Neural cell (in vitro differentiated cells): ENCODE data around the gene RCBTB2. TPM values are rescaled to one million over a fixed set of nuclear protein-coding genes. Genes with fewer than 3 reads are reported as not detected.

Experiments used
- H2AFZ ChIP-seq: fragments of 200-600, 300-800 bp; sonication (generic), shearing (Covaris generic); 2 replicates; pipeline ENCODE4 v1.6.0; 2014; ENCODE audit warnings: low read depth, mild to moderate bottlenecking, antibody characterized with exemption, low read length, moderate library complexity
- H3F3A ChIP-seq: fragments of 200-600 bp; shearing (Covaris generic); 2 replicates; pipeline ENCODE4 v1.6.1; 2016; ENCODE audit warnings: mild to moderate bottlenecking, moderate library complexity, mixed read lengths, antibody characterized with exemption, low read length; ENCODE audit not compliant: insufficient read depth, poor library complexity, severe bottlenecking
- H3K27ac ChIP-seq: fragments of 200-600, 300-800 bp; sonication (generic), shearing (Covaris generic); 2 replicates; pipeline ENCODE4 v1.5.1; 2014; ENCODE audit warnings: mild to moderate bottlenecking, low read length, moderate library complexity
- H3K27me3 ChIP-seq: fragments of 300-800, 200-600 bp; sonication (generic), shearing (Covaris generic); 2 replicates; pipeline ENCODE4 v1.6.0; 2014; ENCODE audit warnings: mild to moderate bottlenecking, low read depth, low read length, moderate library complexity; ENCODE audit not compliant: insufficient read depth
- H3K36me3 ChIP-seq: fragments of 300-800, 200-600 bp; sonication (generic), shearing (Covaris generic); 2 replicates; pipeline ENCODE4 v1.5.1; 2014; ENCODE audit warnings: mild to moderate bottlenecking, antibody characterized with exemption, low read length, moderate library complexity; ENCODE audit not compliant: insufficient read depth
- H3K4me2 ChIP-seq: fragments of 300-800, 200-600 bp; sonication (generic), shearing (Covaris generic); 2 replicates; pipeline ENCODE4 v1.6.0; 2014; ENCODE audit warnings: mild to moderate bottlenecking, low read length
- H3K4me3 ChIP-seq: fragments of 300-800, 200-600 bp; sonication (generic), shearing (Covaris generic); 2 replicates; pipeline ENCODE4 v1.5.1; 2014; ENCODE audit warnings: mild to moderate bottlenecking, low read length, moderate library complexity
- H3K79me2 ChIP-seq: fragments of 200-600 bp; shearing (Covaris generic); replicated peaks from 2 replicates; pipeline ENCODE4 v1.6.0; 2014; ENCODE audit warnings: mild to moderate bottlenecking, low read length, moderate library complexity; ENCODE audit not compliant: insufficient read depth
- H3K9ac ChIP-seq: fragments of 300-800, 200-600 bp; sonication (generic), shearing (Covaris generic); 2 replicates; pipeline ENCODE4 v1.6.1; 2016; ENCODE audit warnings: mild to moderate bottlenecking, low read length, mixed read lengths
- H3K9me2 ChIP-seq: fragments of 200-600 bp; shearing (Covaris generic); 2 replicates; pipeline ENCODE4 v1.6.1; 2016; ENCODE audit warnings: mild to moderate bottlenecking, low read length, mixed read lengths; ENCODE audit not compliant: insufficient read depth
- H3K9me3 ChIP-seq: fragments of 200-600, 300-800 bp; sonication (generic), shearing (Covaris generic); 2 replicates; pipeline ENCODE4 v1.6.1; 2016; ENCODE audit warnings: mild to moderate bottlenecking, mixed run types, low read length, moderate library complexity, mixed read lengths
- H4K20me1 ChIP-seq: fragments of 200-600 bp; shearing (Covaris generic); 2 replicates; pipeline ENCODE4 v1.6.1; 2016; ENCODE audit warnings: mild to moderate bottlenecking, mixed run types; ENCODE audit not compliant: insufficient read depth
- CTCF ChIP-seq: fragments of 450-650 bp; IDR thresholded peaks from 2 replicates; pipeline ENCODE4 v1.5.1; 2014; ENCODE audit warnings: antibody characterized with exemption, mild to moderate bottlenecking, moderate library complexity; ENCODE audit not compliant: poor library complexity, severe bottlenecking
- EP300 ChIP-seq: fragments of 450-650 bp; conservative IDR thresholded peaks from 2 replicates; pipeline ENCODE4 v1.6.1; 2014; ENCODE audit warnings: antibody characterized with exemption, mild to moderate bottlenecking, moderate library complexity; ENCODE audit not compliant: poor library complexity, severe bottlenecking
- EZH2 ChIP-seq: fragments of 200-600, 300-800 bp; shearing (Covaris generic), sonication (generic); IDR thresholded peaks from 2 replicates; pipeline ENCODE4 v1.6.1; 2014; ENCODE audit warnings: antibody characterized with exemption, low read length, borderline replicate concordance, mild to moderate bottlenecking; ENCODE audit not compliant: insufficient read depth, poor library complexity, severe bottlenecking
- MXI1 ChIP-seq: fragments of 450-650 bp; conservative IDR thresholded peaks from 2 replicates; pipeline ENCODE4 v1.6.1; 2014; ENCODE audit warnings: antibody characterized with exemption, mild to moderate bottlenecking; ENCODE audit not compliant: poor library complexity, severe bottlenecking
- POLR2AphosphoS5 ChIP-seq: IDR thresholded peaks from 2 replicates; pipeline ENCODE4 v1.6.1; 2012
- RAD21 ChIP-seq: fragments of 450-650 bp; conservative IDR thresholded peaks from 2 replicates; pipeline ENCODE4 v1.6.1; 2014; ENCODE audit warnings: antibody characterized with exemption, mild to moderate bottlenecking, moderate library complexity
- REST ChIP-seq: IDR thresholded peaks from 2 replicates; pipeline ENCODE4 v1.6.1; 2012; ENCODE audit warnings: borderline replicate concordance
- SMC3 ChIP-seq: fragments of 450-650 bp; conservative IDR thresholded peaks from 2 replicates; pipeline ENCODE4 v1.6.1; 2014; ENCODE audit warnings: antibody characterized with exemption, mild to moderate bottlenecking, moderate library complexity; ENCODE audit not compliant: poor library complexity
- TAF1 ChIP-seq: IDR thresholded peaks from 2 replicates; pipeline ENCODE4 v1.6.1; 2012; ENCODE audit warnings: low read depth
- polyA plus RNA-seq: library from polyadenylated mRNA; depleted of rRNA; stranded (reverse); fragments of >200 nt; gene quantifications from 2 replicates; pipeline ENCODE4 v1.2.3, GENCODE V29; 2014

The RCBTB2 gene
- polyA plus RNA-seq, 1 donor from 2014 or later: 19.0 TPM

GRCh38 chr13:48492096-48492440 lies 40.8 kb downstream of the RCBTB2 start:
- no peaks in the 10 kb centered on the region for H3K9me2 ChIP-seq
- H3K9ac ChIP-seq: no peak overlapping the region
- no peaks in the 10 kb centered on the region for H3K79me2 ChIP-seq
- H3K4me3 ChIP-seq: no peak overlapping the region
- H3K36me3 ChIP-seq: peaks cover 5% of the 10 kb centered on the region
- H3K27ac ChIP-seq: no peak overlapping the region
- H2AFZ ChIP-seq: no peak overlapping the region
- H3F3A ChIP-seq: no peaks in the 10 kb centered on the region
- H4K20me1 ChIP-seq: no peaks in the 10 kb centered on the region
- TF ChIP-seq CTCF: no peak
- TF ChIP-seq MXI1: no peak
- no peak for TF ChIP-seq TAF1
- TF ChIP-seq RAD21: no peak
- no peak for TF ChIP-seq EZH2
- H3K4me2 ChIP-seq: no peak overlapping the region
- no peaks in the 10 kb centered on the region for H3K9me3 ChIP-seq
- H3K27me3 ChIP-seq: no peaks in the 10 kb centered on the region

GRCh38 chr13:48491423-48492095 lies 41.3 kb downstream of the RCBTB2 start:
- no peaks in the 10 kb centered on the region for H3K9me2 ChIP-seq
- H3K4me3 ChIP-seq: no peak overlapping the region
- H4K20me1 ChIP-seq: no peaks in the 10 kb centered on the region
- peaks cover 5% of the 10 kb centered on the region for H3K36me3 ChIP-seq
- no peak overlapping the region for H3K9ac ChIP-seq
- no peak for TF ChIP-seq REST
- TF ChIP-seq EP300: no peak
- no peak for TF ChIP-seq SMC3
- TF ChIP-seq MXI1: no peak
- no peak for TF ChIP-seq CTCF
- TF ChIP-seq RAD21: no peak
- TF ChIP-seq POLR2AphosphoS5: no peak
- TF ChIP-seq EZH2: no peak
- no peak for TF ChIP-seq TAF1
- no peak overlapping the region for H2AFZ ChIP-seq
- no peaks in the 10 kb centered on the region for H3K9me3 ChIP-seq
- no peaks in the 10 kb centered on the region for H3K27me3 ChIP-seq
- H3K79me2 ChIP-seq: no peaks in the 10 kb centered on the region
- H3F3A ChIP-seq: no peaks in the 10 kb centered on the region
- H3K4me2 ChIP-seq: no peak overlapping the region
- H3K27ac ChIP-seq: no peak overlapping the region
